NCI-H1436 treated with DMSO at 0.1 percent for 48 hours (cell line): ENCODE results near the gene IPO4.

ENCODE experiments used
- DNase-seq: peaks from one replicate; lab custom pipeline; 2025; lab: John Stamatoyannopoulos, UW

The IPO4 gene

GRCh38 chr14:24176599-24176998 is 12.0 kb downstream of the IPO4 start:
- no peak for DNase-seq

GRCh38 chr14:24172871-24173281 is 15.7 kb downstream of the IPO4 start:
- DNase-seq: no peak

- no peak for DNase-seq
Observed at GRCh38 chr14:24172261-24172860, 16.3 kb downstream of the IPO4 start.

GRCh38 chr14:24171422-24172260 is 17.0 kb downstream of the IPO4 start, which contains the start of gene REC8:
Gene REC8, plus strand, starts transcription at chr14:24172080. Its CDS starts 473 bp downstream, at chr14:24172553.
- no peak for DNase-seq

GRCh38 chr14:24167469-24168114 is 21.0 kb downstream of the IPO4 start:
- no peak for DNase-seq

GRCh38 chr14:24165785-24166184 is 22.8 kb downstream of the IPO4 start:
- DNase-seq: no peak

- no peak for DNase-seq
Observed at GRCh38 chr14:24164518-24164991, 24.1 kb downstream of the IPO4 start.

GRCh38 chr14:24162093-24162492 is 26.5 kb downstream of the IPO4 start:
- DNase-seq: no peak

- peak; percentile 74 for DNase-seq
Observed at GRCh38 chr14:24160850-24161804, 27.5 kb downstream of the IPO4 start, which contains the start of gene IRF9. Gene IRF9, plus strand, starts transcription at chr14:24161265. Its CDS starts 880 bp downstream, at chr14:24162145.

- no peak for DNase-seq
Observed at GRCh38 chr14:24160499-24160849, 28.1 kb downstream of the IPO4 start.

GRCh38 chr14:24159777-24160498 is 28.7 kb downstream of the IPO4 start:
- no peak for DNase-seq

GRCh38 chr14:24157331-24157730 is 31.3 kb downstream of the IPO4 start:
- no peak for DNase-seq

- no peak for DNase-seq
Observed at GRCh38 chr14:24156840-24157239, 31.8 kb downstream of the IPO4 start.

GRCh38 chr14:24155100-24155499 is 33.5 kb downstream of the IPO4 start:
- no peak for DNase-seq

- DNase-seq: no peak
Observed at GRCh38 chr14:24151404-24152080, 37.1 kb downstream of the IPO4 start.

- no peak for DNase-seq
Observed at GRCh38 chr14:24150993-24151392, 37.6 kb downstream of the IPO4 start.

GRCh38 chr14:24150567-24150966 is 38.0 kb downstream of the IPO4 start:
- DNase-seq: no peak

- DNase-seq: no peak
Observed at GRCh38 chr14:24150061-24150460, 38.6 kb downstream of the IPO4 start.

- no peak for DNase-seq
Observed at GRCh38 chr14:24149302-24149969, 39.2 kb downstream of the IPO4 start.
